Kidney (tissue), 14 donors: ENCODE data around the gene CCN6. TPM values are rescaled to one million over a fixed set of nuclear protein-coding genes. Genes with fewer than 3 reads are reported as not detected.

Experiments used
- DNase-seq, 5 donors: peaks; one replicate each; pipeline ENCODE4 v3.0.0-alpha.2; 2013 to 2020
- FAIRE-seq: peaks from 2 replicates; lab custom pipeline; 2012; peaks lifted over from hg19 to GRCh38; lab: Jason Lieb, UNC
- H3K27ac ChIP-seq, 2 donors: one replicate each; pipeline ENCODE4 v1.7.0; 2013; ENCODE audit warnings: low read depth in 2 of 2, low read length in 2 of 2, inconsistent platforms in 1 of 2
- H3K27me3 ChIP-seq: one replicate; pipeline ENCODE4 v1.7.1; 2013; ENCODE audit warnings: low read length, inconsistent platforms; ENCODE audit not compliant: control insufficient read depth, insufficient read depth
- H3K36me3 ChIP-seq, 3 donors: one replicate each; pipeline versions ENCODE4 v1.7.0 to v1.7.1; 2013; ENCODE audit warnings: low read length in 3 of 3, control low read depth in 1 of 3, inconsistent platforms in 1 of 3; ENCODE audit not compliant: insufficient read depth in 3 of 3, control insufficient read depth in 2 of 3
- H3K4me1 ChIP-seq, 3 donors: one replicate each; pipeline versions ENCODE4 v1.7.0 to v1.7.1; 2013; ENCODE audit warnings: low read length in 3 of 3, inconsistent platforms in 1 of 3, low read depth in 1 of 3; ENCODE audit not compliant: control insufficient read depth in 2 of 3, insufficient read depth in 2 of 3
- H3K4me3 ChIP-seq, 3 donors: one replicate each; pipeline versions ENCODE4 v1.7.0 to v1.8.1; 2013; ENCODE audit warnings: low read length in 3 of 3, control low read depth in 1 of 3, inconsistent platforms in 1 of 3
- H3K9ac ChIP-seq, 3 donors: one replicate each; pipeline versions ENCODE4 v1.7.0 to v1.7.1; 2013; ENCODE audit warnings: low read length in 3 of 3, control low read depth in 1 of 3, inconsistent platforms in 1 of 3
- H3K9me3 ChIP-seq, 3 donors: one replicate each; pipeline versions ENCODE4 v1.7.0 to v1.7.1; 2013; ENCODE audit warnings: low read length in 3 of 3, control low read depth in 1 of 3, inconsistent platforms in 1 of 3; ENCODE audit not compliant: control insufficient read depth in 2 of 3, insufficient read depth in 1 of 3
- intact Hi-C: fragments of 100-400 bp; cut with DNase I; formaldehyde crosslinking; loops from one replicate; pipeline ENCODE4 v1.11.1; 2022
- polyA plus RNA-seq: library from polyadenylated mRNA; stranded (reverse); fragments of 350-450 nt; fragmentation: Illumina TruSeq; extraction: RNeasy Lipid Tissue Mini Kit (QIAGEN cat#74804); gene quantifications from one replicate; pipeline ENCODE4 v1.2.3, GENCODE V29; 2014; ENCODE audit warnings: low read depth, low replicate concordance; ENCODE audit not compliant: insufficient read depth
- total RNA-seq: library from RNA; stranded (reverse); fragmentation: NEBNext Ultra II Directional; extraction: Animal tissue kit (Norgen Biotek cat#: 25700); gene quantifications from one replicate; pipeline ENCODE4 v1.2.1, GENCODE V29; 2021
- TF ChIP-seq, protein P1 (sequence below): IDR thresholded peaks from 3 replicates; pipeline ENCODE4 v1.5.1; 2012; ENCODE audit warnings: mild to moderate bottlenecking, moderate library complexity, borderline replicate concordance; ENCODE audit not compliant: insufficient read depth; ENCODE audit errors: extremely low read depth
- donor health status: control.
- donor health status: control.
- donor health status: control.
- donor health status: control.
- donor health status: control.
- donor health status: DM: yes; HTN: yes; CAD: no.
- donor health status: Normal renal cell carcinoma (clear cell type).

The CCN6 gene
- total and polyA plus RNA-seq, 2 donors from 2014 or later: 6.7 to 8.4 TPM

- Histone ChIP-seq H3K27me3 (no peaks in the 10 kb centered on the region), H3K27ac (no peak overlapping the region), H3K4me1 (no peaks in the 10 kb centered on the region), H3K9me3 (no peaks in the 10 kb centered on the region), H3K9ac (no peak overlapping the region), H3K36me3 (peaks cover 0 to 4% (median 3%) of the 10 kb centered on the region in 3 donors), H3K4me3 (no peak overlapping the region)
- TF ChIP-seq, protein P1, sequence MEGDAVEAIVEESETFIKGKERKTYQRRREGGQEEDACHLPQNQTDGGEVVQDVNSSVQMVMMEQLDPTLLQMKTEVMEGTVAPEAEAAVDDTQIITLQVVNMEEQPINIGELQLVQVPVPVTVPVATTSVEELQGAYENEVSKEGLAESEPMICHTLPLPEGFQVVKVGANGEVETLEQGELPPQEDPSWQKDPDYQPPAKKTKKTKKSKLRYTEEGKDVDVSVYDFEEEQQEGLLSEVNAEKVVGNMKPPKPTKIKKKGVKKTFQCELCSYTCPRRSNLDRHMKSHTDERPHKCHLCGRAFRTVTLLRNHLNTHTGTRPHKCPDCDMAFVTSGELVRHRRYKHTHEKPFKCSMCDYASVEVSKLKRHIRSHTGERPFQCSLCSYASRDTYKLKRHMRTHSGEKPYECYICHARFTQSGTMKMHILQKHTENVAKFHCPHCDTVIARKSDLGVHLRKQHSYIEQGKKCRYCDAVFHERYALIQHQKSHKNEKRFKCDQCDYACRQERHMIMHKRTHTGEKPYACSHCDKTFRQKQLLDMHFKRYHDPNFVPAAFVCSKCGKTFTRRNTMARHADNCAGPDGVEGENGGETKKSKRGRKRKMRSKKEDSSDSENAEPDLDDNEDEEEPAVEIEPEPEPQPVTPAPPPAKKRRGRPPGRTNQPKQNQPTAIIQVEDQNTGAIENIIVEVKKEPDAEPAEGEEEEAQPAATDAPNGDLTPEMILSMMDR: no peak
- DNase-seq: no peak
- no peak for FAIRE-seq
- intact Hi-C loops: no loop called here
These were observed 64.1 kb downstream of the CCN6 start for GRCh38 chr6:112118034-112118433.

Other genes starting within 250 kb of the CCN6 start
- gene FYN, start 180.7 kb upstream of the CCN6 start, total RNA-seq: 52.4 TPM
- gene FYN, start 180.7 kb upstream of the CCN6 start, polyA plus RNA-seq: 34.5 TPM
- 21.2 TPM for gene TUBE1, start 33.4 kb downstream of the CCN6 start, total RNA-seq
- gene TUBE1, start 33.4 kb downstream of the CCN6 start, polyA plus RNA-seq: 13.6 TPM
- 27.2 TPM for gene FAM229B, start 33.5 kb downstream of the CCN6 start, total RNA-seq
- 77.1 TPM for gene FAM229B, start 33.5 kb downstream of the CCN6 start, polyA plus RNA-seq
- 20.7 TPM for gene LAMA4, start 200.5 kb downstream of the CCN6 start, total RNA-seq
- 5.6 TPM for gene LAMA4, start 200.5 kb downstream of the CCN6 start, polyA plus RNA-seq